NB4 (cell line): ENCODE results near the gene GPC5.

Experiments
- DNase-seq: peaks from one replicate; pipeline ENCODE4 v3.0.0; 2010; ENCODE audit warnings: low read depth
- H3K4me3 ChIP-seq: one replicate; pipeline ENCODE4 v1.5.1; 2011; ENCODE audit warnings: mild to moderate bottlenecking, low read depth, low read length, moderate library complexity
- CTCF ChIP-seq: IDR thresholded peaks from one replicate; pipeline ENCODE4 v1.5.1; 2012; ENCODE audit warnings: low read depth, low read length
- MAX ChIP-seq: IDR thresholded peaks from 2 replicates; pipeline ENCODE4 v1.6.1; 2011; ENCODE audit warnings: low read depth, low read length
- MYC ChIP-seq: IDR thresholded peaks from 2 replicates; pipeline ENCODE4 v1.6.1; 2011; ENCODE audit warnings: low read depth, low read length
- POLR2A ChIP-seq: IDR thresholded peaks from 2 replicates; pipeline ENCODE4 v1.6.1; 2011; ENCODE audit warnings: mild to moderate bottlenecking; ENCODE audit not compliant: insufficient read length; ENCODE audit errors: extremely low read depth

GPC5 gene

GRCh38 chr13:92547266-92547665, 1148.8 kb downstream of the GPC5 start:
- no peak overlapping the region for H3K4me3 ChIP-seq
- DNase-seq, result no peak

GRCh38 chr13:92549276-92549675, 1150.9 kb downstream of the GPC5 start:
- no peak overlapping the region for H3K4me3 ChIP-seq
- no peak for DNase-seq
- TF ChIP-seq MYC (no peak), MAX (no peak), CTCF (no peak), POLR2A (no peak)

More at GRCh38 chr13:92547266-92547665, 1148.8 kb downstream of the GPC5 start:
- TF ChIP-seq POLR2A (no peak), CTCF (no peak), MAX (no peak), MYC (no peak)

GRCh38 chr13:92553470-92554114, 1155.2 kb downstream of the GPC5 start:
- no peak overlapping the region for H3K4me3 ChIP-seq
- DNase-seq, result no peak
- TF ChIP-seq CTCF (no peak), MAX (no peak), POLR2A (no peak), MYC (no peak)

- TF ChIP-seq MYC (no peak), POLR2A (no peak), CTCF (no peak), MAX (no peak)
- H3K4me3 ChIP-seq, result no peak overlapping the region
- DNase-seq, result no peak
Measured at GRCh38 chr13:92560883-92561282, 1162.5 kb downstream of the GPC5 start.

- no peak for TF ChIP-seq POLR2A
- TF ChIP-seq MAX, result no peak
- no peak for TF ChIP-seq CTCF
- TF ChIP-seq MYC, result no peak
- DNase-seq, result no peak
- no peak overlapping the region for H3K4me3 ChIP-seq
Measured at GRCh38 chr13:92564942-92565341, 1166.5 kb downstream of the GPC5 start.

- no peak for DNase-seq
- TF ChIP-seq MAX (no peak), POLR2A (no peak), MYC (no peak), CTCF (no peak)
- no peak overlapping the region for H3K4me3 ChIP-seq
Measured at GRCh38 chr13:92566767-92567166, 1168.3 kb downstream of the GPC5 start.
